A549 (cell line): ENCODE results near the gene PIK3CB. TPM values are rescaled to one million over a fixed set of nuclear protein-coding genes. Genes with fewer than 3 reads are reported as not detected.

ENCODE experiments used
- ATAC-seq, 2 experiments: fragments of 200-7000 bp in 1 of 2; fragments of >200 bp in 1 of 2; cut with Nextera tagmentation in 1 of 2; cut with Tn5 transposase in 1 of 2; 3 replicates each; pipeline versions ENCODE4 v1.8.0 to v1.9.1; 2018 to 2020; ENCODE audit warnings: mild to moderate bottlenecking in 1 of 2, moderate library complexity in 1 of 2
- CTCF ChIA-PET: fragments of 300-600 bp; sonication (Branson Sonifier 250); formaldehyde crosslinking; extraction: SDS; loops from one replicate; lab custom pipeline; 2021; ENCODE audit warnings: antibody characterized with exemption, inconsistent platforms; lab: Yijun Ruan, JAX
- POLR2A ChIA-PET: fragments of 350-600 bp; formaldehyde crosslinking; extraction: SDS; loops from one replicate; lab custom pipeline; 2021; ENCODE audit warnings: antibody characterized with exemption, inconsistent platforms; lab: Yijun Ruan, JAX
- DNase-seq, 2 experiments: peaks; one replicate each; pipeline versions ENCODE4 v3.0.0 to v3.0.0-alpha.2; 2011 to 2016; ENCODE audit warnings: low read depth in 1 of 2, low spot score in 1 of 2
- FAIRE-seq: peaks from 2 replicates; lab custom pipeline; 2011; peaks lifted over from hg19 to GRCh38; lab: Jason Lieb, UNC
- H3K27ac ChIP-seq, 2 experiments: fragments of >200 bp; sonication (Bioruptor Twin); formaldehyde crosslinking; 3 replicates each; pipeline ENCODE4 v1.5.1; 2016 to 2017
- H3K4me1 ChIP-seq: fragments of >200 bp; sonication (Bioruptor Twin); formaldehyde crosslinking; 3 replicates; pipeline ENCODE4 v1.6.1; 2016
- H3K4me2 ChIP-seq: fragments of >200 bp; sonication (Bioruptor Twin); formaldehyde crosslinking; 3 replicates; pipeline ENCODE4 v1.6.1; 2016
- H3K4me3 ChIP-seq: fragments of >200 bp; sonication (Bioruptor Twin); formaldehyde crosslinking; 3 replicates; pipeline ENCODE4 v1.5.1; 2016
- H3K9me3 ChIP-seq: fragments of >200 bp; sonication (Bioruptor Twin); formaldehyde crosslinking; 3 replicates; pipeline ENCODE4 v1.6.1; 2016
- BCL3 ChIP-seq: fragments of >200 bp; sonication (Bioruptor Twin); formaldehyde crosslinking; IDR thresholded peaks from 3 replicates; pipeline ENCODE4 v1.6.1; 2016
- CBX2 ChIP-seq: fragments of 200-600 bp; sonication (generic); IDR thresholded peaks from 2 replicates; pipeline ENCODE4 v1.6.1; 2016; ENCODE audit warnings: low read depth, mild to moderate bottlenecking, borderline replicate concordance
- CBX8 ChIP-seq: fragments of 200-600 bp; sonication (generic); IDR thresholded peaks from 2 replicates; pipeline ENCODE4 v1.6.1; 2016
- CEBPB ChIP-seq, 2 experiments: fragments of >200 bp in 1 of 2; sonication (Bioruptor Twin) in 1 of 2; formaldehyde crosslinking in 1 of 2; IDR thresholded peaks; 2 replicates each; pipeline ENCODE4 v1.6.1; 2012 to 2016
- CHD4 ChIP-seq: fragments of 200-600 bp; sonication (generic); IDR thresholded peaks from 2 replicates; pipeline ENCODE4 v1.6.1; 2016; ENCODE audit warnings: antibody characterized with exemption, mild to moderate bottlenecking, borderline replicate concordance
- E2F6 ChIP-seq: IDR thresholded peaks from 2 replicates; pipeline ENCODE4 v1.6.1; 2012; ENCODE audit warnings: low read depth, borderline replicate concordance
- EHF ChIP-seq: fragments of 250-450 bp; sonication (Bioruptor Pico); IDR thresholded peaks from 2 replicates; pipeline ENCODE4 v1.5.0; 2020; ENCODE audit warnings: mild to moderate bottlenecking
- ESRRA ChIP-seq: fragments of 150-350 bp; IDR thresholded peaks from 2 replicates; pipeline ENCODE4 v1.6.1; 2014; ENCODE audit warnings: mild to moderate bottlenecking, low read length, borderline replicate concordance
- FOSB ChIP-seq: fragments of 250-450 bp; sonication (Bioruptor Pico); IDR thresholded peaks from 2 replicates; pipeline ENCODE4 v1.5.0; 2020; ENCODE audit warnings: mild to moderate bottlenecking, moderate library complexity
- FOSL2 ChIP-seq, 2 experiments: fragments of 450-650 bp in 1 of 2; fragments of >200 bp in 1 of 2; sonication (Bioruptor Twin) in 1 of 2; formaldehyde crosslinking; IDR thresholded peaks; 2 replicates each; pipeline versions ENCODE4 v1.5.0 to v1.6.1; 2016 to 2020; ENCODE audit warnings: mild to moderate bottlenecking in 1 of 2, moderate library complexity in 1 of 2
- HDAC2 ChIP-seq: fragments of 200-600 bp; sonication (generic); IDR thresholded peaks from 2 replicates; pipeline ENCODE4 v1.6.1; 2016
- HEYL ChIP-seq: fragments of 250-450 bp; sonication (Bioruptor Pico); IDR thresholded peaks from 2 replicates; pipeline ENCODE4 v1.8.0; 2021; ENCODE audit warnings: mild to moderate bottlenecking, moderate library complexity
- JUNB ChIP-seq: fragments of >200 bp; sonication (Bioruptor Twin); formaldehyde crosslinking; IDR thresholded peaks from 2 replicates; pipeline ENCODE4 v1.6.1; 2016
- MAZ ChIP-seq: fragments of 150-350 bp; IDR thresholded peaks from 2 replicates; pipeline ENCODE4 v1.6.1; 2014; ENCODE audit warnings: antibody characterized with exemption, low read depth, low read length, borderline replicate concordance
- MYC ChIP-seq: IDR thresholded peaks from 2 replicates; pipeline ENCODE4 v1.6.1; 2012; ENCODE audit warnings: mild to moderate bottlenecking, inconsistent platforms, low read length, improper control_type of control experiment, borderline replicate concordance
- NFE2L2 ChIP-seq: fragments of 150-350 bp; conservative IDR thresholded peaks from 2 replicates; pipeline ENCODE4 v1.6.1; 2014; ENCODE audit warnings: low read length
- REST ChIP-seq: fragments of 200-600 bp; sonication (generic); IDR thresholded peaks from 2 replicates; pipeline ENCODE4 v1.6.1; 2016; ENCODE audit warnings: antibody characterized with exemption, mild to moderate bottlenecking, moderate library complexity
- RNF2 ChIP-seq: fragments of 200-600 bp; sonication (generic); IDR thresholded peaks from 2 replicates; pipeline ENCODE4 v1.6.1; 2016; ENCODE audit warnings: low read depth, mild to moderate bottlenecking, antibody characterized with exemption, moderate library complexity, borderline replicate concordance
- SMC3 ChIP-seq: fragments of >200 bp; sonication (Bioruptor Twin); formaldehyde crosslinking; IDR thresholded peaks from 3 replicates; pipeline ENCODE4 v1.6.1; 2018; ENCODE audit warnings: inconsistent platforms
- TFCP2L1 ChIP-seq: fragments of 250-450 bp; sonication (Bioruptor Pico); IDR thresholded peaks from 2 replicates; pipeline ENCODE4 v1.5.0; 2021; ENCODE audit warnings: mild to moderate bottlenecking
- ZFP36 ChIP-seq: fragments of 450-650 bp; IDR thresholded peaks from 2 replicates; pipeline ENCODE4 v1.6.1; 2014; ENCODE audit warnings: borderline replicate concordance; ENCODE audit not compliant: partially characterized antibody
- ZNF302 ChIP-seq: fragments of 250-450 bp; sonication (Bioruptor Pico); IDR thresholded peaks from 2 replicates; pipeline ENCODE4 v1.9.0; 2021; ENCODE audit warnings: inconsistent platforms, mild to moderate bottlenecking, moderate library complexity
- ZSCAN20 ChIP-seq: fragments of 250-450 bp; sonication (Bioruptor Pico); IDR thresholded peaks from 2 replicates; pipeline ENCODE4 v1.8.0; 2022; ENCODE audit warnings: mild to moderate bottlenecking, moderate library complexity
- WGBS: methylation state at CpG from one replicate; pipeline ENCODE4 v1.1.6; 2017; ENCODE audit errors: missing lambda C conversion rate; 5-methylcytosine and 5-hydroxymethylcytosine counted together
- polyA plus RNA-seq, 4 experiments: library from polyadenylated mRNA; depleted of rRNA in 3 of 4; stranded (reverse); fragments of >200 nt; fragmentation: RNase III in 1 of 4; extraction: RNeasy Plus Mini Kit Qiagen cat#74134 plus additional on column Dnase treatment in 1 of 4; gene quantifications; 2 replicates in 3 of 4; 3 replicates in 1 of 4; pipeline ENCODE4 v1.2.3, GENCODE V29; 2011 to 2017

PIK3CB gene
- polyA plus RNA-seq, 2 of the 4 experiments (the other 2 are of a cell fraction), result 20.7 to 23.3 TPM

GRCh38 chr3:138774529-138775253 lies 60.0 kb downstream of the PIK3CB start:
- ATAC-seq (peak; percentile 78 to 81; a peak in 5 of 6 replicates), FAIRE-seq (no peak), DNase-seq (peak; percentile 18 to 59)
- TF ChIP-seq REST (no peak), FOSL2 (IDR thresholded peaks at IDR 0.05) (0 out of 2 replicates have a peak, but pooled peaks have one; percentile 25), FOSL2 (CRISPR knock-in tag; IDR thresholded peaks at IDR 0.05) (peak; percentile 68), JUNB (0 out of 2 replicates have a peak, but pooled peaks have one; percentile 0), ZFP36 (no peak), HDAC2 (no peak), NFE2L2 (no peak), SMC3 (no peak), CBX8 (no peak), EHF (CRISPR knock-in tag) (no peak), CBX2 (no peak)
- POLR2A ChIA-PET, result no interaction called here
- peak overlapping the region; percentile 55 for H3K4me2 ChIP-seq
- peaks cover 23% of the 10 kb centered on the region for H3K4me1 ChIP-seq
- H3K4me3 ChIP-seq, result no peak overlapping the region
- H3K27ac ChIP-seq, result peak overlapping the region; percentile 29 to 53; a peak in 3 of 6 replicates
- H3K9me3 ChIP-seq, result no peaks in the 10 kb centered on the region
- CTCF ChIA-PET, result interaction anchor here (0.7 to 1.5 kb wide), 2 partner anchors 141 to 142 kb away, joined by 3 to 6 read pairs; no protein-coding TSS in a partner anchor

- DNase-seq (no peak), ATAC-seq (no peak), FAIRE-seq (no peak)
- no peak overlapping the region for H3K4me2 ChIP-seq
- peaks cover 29% of the 10 kb centered on the region for H3K4me1 ChIP-seq
- ChIA-PET CTCF (interaction anchor here (0.8 to 1.0 kb wide), 2 partner anchors 144 to 165 kb away, joined by 3 to 6 read pairs; no protein-coding TSS in a partner anchor), POLR2A (no interaction called here)
- TF ChIP-seq HEYL (CRISPR knock-in tag) (no peak), FOSB (CRISPR knock-in tag) (no peak), CHD4 (no peak), JUNB (no peak), E2F6 (no peak), ESRRA (no peak), FOSL2 (IDR thresholded peaks at IDR 0.05) (no peak), FOSL2 (CRISPR knock-in tag; IDR thresholded peaks at IDR 0.05) (no peak), ZNF302 (CRISPR knock-in tag) (no peak), TFCP2L1 (no peak), CEBPB (IDR thresholded peaks at IDR 0.05) (no peak), MAZ (no peak), ZSCAN20 (no peak), BCL3 (no peak), RNF2 (no peak), MYC (no peak)
- 97% methylated on average over 2 of the region's 2 CpGs for WGBS
- no peak overlapping the region for H3K27ac ChIP-seq
- H3K4me3 ChIP-seq, result no peak overlapping the region
- H3K9me3 ChIP-seq, result peaks cover 12% of the 10 kb centered on the region; the same call in 2 of the 3 replicates
Measured at GRCh38 chr3:138771585-138771984, 63.1 kb downstream of the PIK3CB start.
